AG09309 (cell line): ENCODE measurements around the gene RCAN1.

Experiments used
- DNase-seq: peaks from one replicate; pipeline ENCODE4 v3.0.0-alpha.2; 2010; ENCODE audit warnings: low read depth
- H3K4me3 ChIP-seq: 2 replicates; pipeline ENCODE4 v1.5.1; 2011; ENCODE audit warnings: mild to moderate bottlenecking, low read depth, low read length, moderate library complexity; ENCODE audit not compliant: control insufficient read depth
- CTCF ChIP-seq: IDR thresholded peaks from 2 replicates; pipeline ENCODE4 v1.5.1; 2011; ENCODE audit warnings: mild to moderate bottlenecking, low read depth, low read length, inconsistent platforms; ENCODE audit not compliant: insufficient read depth, control insufficient read depth; ENCODE audit errors: missing control alignments

The RCAN1 gene

GRCh38 chr21:34536311-34536710 lies 78.6 kb downstream of the RCAN1 start:
- TF ChIP-seq CTCF = no peak
- no peak overlapping the region for H3K4me3 ChIP-seq
- no peak for DNase-seq

- no peak for DNase-seq
- no peak for TF ChIP-seq CTCF
- H3K4me3 ChIP-seq = no peak overlapping the region
These were observed 79.0 kb downstream of the RCAN1 start for GRCh38 chr21:34535886-34536285.

GRCh38 chr21:34534522-34534921 lies 80.4 kb downstream of the RCAN1 start:
- DNase-seq = no peak
- no peak overlapping the region for H3K4me3 ChIP-seq
- TF ChIP-seq CTCF = no peak

- DNase-seq = no peak
- TF ChIP-seq CTCF = no peak
- H3K4me3 ChIP-seq = no peak overlapping the region
These were observed 81.0 kb downstream of the RCAN1 start for GRCh38 chr21:34533938-34534337.

- no peak overlapping the region for H3K4me3 ChIP-seq
- TF ChIP-seq CTCF = no peak
These were observed 83.5 kb downstream of the RCAN1 start for GRCh38 chr21:34531399-34531798.

GRCh38 chr21:34530261-34530660 lies 84.7 kb downstream of the RCAN1 start:
- TF ChIP-seq CTCF = no peak
- H3K4me3 ChIP-seq = no peak overlapping the region
- DNase-seq = no peak

More at GRCh38 chr21:34531399-34531798, 83.5 kb downstream of the RCAN1 start:
- no peak for DNase-seq

GRCh38 chr21:34528131-34528561 lies 86.8 kb downstream of the RCAN1 start:
- TF ChIP-seq CTCF = no peak
- H3K4me3 ChIP-seq = no peak overlapping the region
- no peak for DNase-seq
